OCI-LY3 (cell line): ENCODE results near the gene CHD1L.

ENCODE experiments used
- CTCF ChIP-seq: fragments of 200-600, 300-600 bp; sonication (generic); IDR thresholded peaks from 2 replicates; pipeline ENCODE4 v1.5.1; 2014; ENCODE audit warnings: antibody characterized with exemption, low read length, low read depth
- EZH2phosphoT487 ChIP-seq: fragments of 200-600 bp; shearing (Covaris generic); IDR thresholded peaks from 2 replicates; pipeline ENCODE4 v1.6.1; 2018; ENCODE audit warnings: antibody characterized with exemption, mixed run types, low read depth

GRCh38 chr1:147242449-147243227 is at the start of gene CHD1L:
- TF ChIP-seq CTCF (peak; percentile 91), EZH2phosphoT487 (no peak)
